GM19023 (cell line): Measurements from ENCODE around the gene ZMYND8.
"Not testable (repeated sequence)": the region's sequence is repeated elsewhere in the genome, so short reads cannot be mapped to it uniquely, and the experiment has no call there.

ENCODE experiments used
- ATAC-seq: cut with Tn5 transposase; IDR thresholded peaks from one replicate; pipeline ENCODE4 v1.9.1; 2021; ENCODE audit warnings: mild to moderate bottlenecking, moderate library complexity; ENCODE audit not compliant: unreplicated experiment

ZMYND8 gene

GRCh38 chr20:47211036-47211435, 145.5 kb downstream of the ZMYND8 start:
- no peak for ATAC-seq

- no peak for ATAC-seq
Observed at GRCh38 chr20:47210470-47210869, 146.0 kb downstream of the ZMYND8 start.

- ATAC-seq: no peak
Observed at GRCh38 chr20:47209982-47210381, 146.5 kb downstream of the ZMYND8 start.

- ATAC-seq: no peak
Observed at GRCh38 chr20:47208534-47209174, 147.8 kb downstream of the ZMYND8 start.

- no peak for ATAC-seq
Observed at GRCh38 chr20:47206962-47207641, 149.4 kb downstream of the ZMYND8 start.

- ATAC-seq: not testable (repeated sequence)
Observed at GRCh38 chr20:47206552-47206951, 149.9 kb downstream of the ZMYND8 start.

GRCh38 chr20:47205577-47206123, 150.8 kb downstream of the ZMYND8 start:
- ATAC-seq: no peak

GRCh38 chr20:47204850-47205122, 151.7 kb downstream of the ZMYND8 start:
- ATAC-seq: not testable (repeated sequence)

GRCh38 chr20:47204008-47204849, 152.3 kb downstream of the ZMYND8 start:
- no peak for ATAC-seq

- ATAC-seq: no peak
Observed at GRCh38 chr20:47202733-47203667, 153.5 kb downstream of the ZMYND8 start.

- ATAC-seq: no peak
Observed at GRCh38 chr20:47201074-47201730, 155.3 kb downstream of the ZMYND8 start.

GRCh38 chr20:47198996-47199552, 157.4 kb downstream of the ZMYND8 start:
- ATAC-seq: no peak

GRCh38 chr20:47198254-47198671, 158.2 kb downstream of the ZMYND8 start:
- no peak for ATAC-seq

- ATAC-seq: no peak
Observed at GRCh38 chr20:47196091-47197081, 160.1 kb downstream of the ZMYND8 start.

- no peak for ATAC-seq
Observed at GRCh38 chr20:47195573-47195972, 160.9 kb downstream of the ZMYND8 start.

- no peak for ATAC-seq
Observed at GRCh38 chr20:47191956-47192355, 164.5 kb downstream of the ZMYND8 start.

GRCh38 chr20:47191074-47191673, 165.3 kb downstream of the ZMYND8 start:
- no peak for ATAC-seq

GRCh38 chr20:47189060-47189459, 167.4 kb downstream of the ZMYND8 start:
- no peak for ATAC-seq
